ENCODE measurements around the gene PKM.

GRCh38 chr15:72265031-72265430, 34.0 kb upstream of the PKM start:
- no peak for TF ChIP-seq CTCF (conservative IDR thresholded peaks at IDR 0.05 in 1 of 2, IDR thresholded peaks at IDR 0.05 in 1 of 2; ENCODE audit: low read depth in 1 of 2, low read length in 2 of 2)
- no peak for TF ChIP-seq EZH2 (IDR thresholded peaks at IDR 0.05; ENCODE audit: low read length, missing control alignments)
